ENCODE measurements around the gene IQSEC1. TPM values are rescaled to one million over a fixed set of nuclear protein-coding genes. Genes with fewer than 3 reads are reported as not detected.

IQSEC1 gene
- total and polyA plus RNA-seq, 9 of the 15 experiments (the other 6 are each of a cell fraction or from before 2014, with no cell fraction given), result 0.56 to 39.0 (median 6.8) TPM

DNA sequence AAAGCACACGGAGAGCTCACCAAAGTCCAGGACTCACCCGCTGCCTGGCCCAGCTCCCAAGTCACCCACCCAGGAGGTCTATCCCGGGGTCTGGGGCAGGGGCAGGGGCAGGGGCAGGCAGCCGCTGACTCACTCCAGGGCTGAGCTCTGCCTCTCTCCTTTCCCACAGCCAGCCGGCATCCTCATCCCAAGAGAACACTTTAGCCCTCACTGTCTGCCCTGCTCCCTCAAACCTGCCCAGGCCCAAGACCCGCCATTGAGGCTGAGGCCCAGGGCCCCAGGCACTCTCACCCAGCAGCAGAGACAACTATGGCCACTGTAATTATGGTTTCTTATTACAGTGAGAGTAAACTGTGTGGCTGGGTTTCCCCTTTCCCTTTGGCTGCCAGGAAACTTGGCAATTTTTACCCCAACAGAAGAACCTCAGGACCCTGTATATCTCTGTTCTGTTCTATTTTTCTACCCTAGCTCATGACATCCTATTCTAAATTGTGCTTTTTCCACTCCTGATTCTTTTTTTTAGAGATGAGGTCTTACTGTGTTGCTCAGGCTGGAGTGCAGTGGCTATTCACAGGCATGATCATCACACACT, 53.0 kb downstream of the IQSEC1 start:
- Histone ChIP-seq H3K36me3 (ENCODE audit: control insufficient read depth, insufficient read depth, low read length) (no peaks in the 10 kb centered on the region), H3K9me3 (replicated peaks; ENCODE audit: control insufficient read depth, insufficient read depth, low read depth, low read length) (no peaks in the 10 kb centered on the region), H3K27ac (ENCODE audit: extremely low read depth, low read depth, low read length) (no peak overlapping the region), H3K27me3 (ENCODE audit: control insufficient read depth in 2 of 2, insufficient read depth in 2 of 2, low read length in 2 of 2) (peaks cover 11 to 15% of the 10 kb centered on the region in 2 experiments; a peak in 4 of 5 replicates), H2AFZ (ENCODE audit: low read depth, low read length) (no peak overlapping the region), H3K79me2 (ENCODE audit: control insufficient read depth, insufficient read depth, low read length) (no peaks in the 10 kb centered on the region), H3K4me3 (no peak overlapping the region), H4K20me1 (replicated peaks; ENCODE audit: control insufficient read depth, insufficient read depth, low read length) (peaks cover 5% of the 10 kb centered on the region; the same call in 1 of the 2 replicates), H3K4me1 (replicated peaks in 1 of 2; ENCODE audit: control insufficient read depth in 2 of 2, insufficient read depth in 2 of 2, low read length in 2 of 2) (peaks cover 15 to 68% of the 10 kb centered on the region in 2 experiments; a peak in 4 of 5 replicates), H3K9me1 (ENCODE audit: control insufficient read depth, insufficient read depth, low read length) (no peaks in the 10 kb centered on the region), H3K4me2 (ENCODE audit: insufficient read depth, low read length) (no peak overlapping the region), H3K9ac (ENCODE audit: insufficient read depth in 1 of 2, low read depth in 2 of 2, low read length in 2 of 2) (peak overlapping the region in 1 of 2 experiments; percentile 64; a peak in 1 of 4 replicates)
- BruUV-seq (replicated peaks), result no TSS peak
- no peak for ATAC-seq
- intact Hi-C loops (cut with micrococcal nuclease), result no loop called here
- ChIA-PET CTCF (ENCODE audit: low intra/inter-chr PET ratio) (no interaction called here), POLR2A (interaction anchor here (0.9 to 1.5 kb wide), 3 partner anchors 9 to 55 kb away, joined by 3 to 5 read pairs (median 3); no protein-coding TSS in a partner anchor)
- FAIRE-seq, result no peak
- TF ChIP-seq NONO (IDR thresholded peaks at IDR 0.05; ENCODE audit: low read depth in 2 of 2, low read length in 1 of 2) (no peak), WHSC1 (IDR thresholded peaks at IDR 0.05; ENCODE audit: low read length) (no peak), ZNF311 (CRISPR knock-in tag; IDR thresholded peaks at IDR 0.05) (no peak), RBM14 (IDR thresholded peaks at IDR 0.05; ENCODE audit: borderline replicate concordance, insufficient read depth, low read depth, low read length) (no peak), HBP1 (CRISPR knock-in tag; IDR thresholded peaks at IDR 0.05) (no peak), ESRRA (IDR thresholded peaks at IDR 0.05; ENCODE audit: borderline replicate concordance, low read depth) (no peak), SRSF9 (IDR thresholded peaks at IDR 0.05; ENCODE audit: borderline replicate concordance, low read depth, low read length) (no peak), ZC3H11A (IDR thresholded peaks at IDR 0.05; ENCODE audit: low read depth, low read length) (no peak), SIN3A (IDR thresholded peaks at IDR 0.05; ENCODE audit: borderline replicate concordance in 2 of 2, control insufficient read depth in 1 of 2, low read depth in 2 of 2, low read length in 2 of 2) (no peak), POLR2G (IDR thresholded peaks at IDR 0.05; ENCODE audit: low read depth, low read length) (no peak)
- DNase-seq (ENCODE audit: extremely low read depth in 1 of 4, low spot score in 3 of 4), result no peak
- in situ Hi-C loops (cut with MboI), result no loop called here
- WGBS (ENCODE audit: insufficient coverage, low coverage, missing lambda C conversion rate), result 52% methylated on average over 5 of the region's 6 CpGs
